ENCODE data around the gene IZUMO1R. TPM values are rescaled to one million over a fixed set of nuclear protein-coding genes. Genes with fewer than 3 reads are reported as not detected.
A peak's percentile ranks its signal among the peaks of the same experiment; 100 is the strongest.

IZUMO1R gene
- total and polyA plus RNA-seq, 9 donors, result 0.52 TPM; not detected in 8

DNA sequence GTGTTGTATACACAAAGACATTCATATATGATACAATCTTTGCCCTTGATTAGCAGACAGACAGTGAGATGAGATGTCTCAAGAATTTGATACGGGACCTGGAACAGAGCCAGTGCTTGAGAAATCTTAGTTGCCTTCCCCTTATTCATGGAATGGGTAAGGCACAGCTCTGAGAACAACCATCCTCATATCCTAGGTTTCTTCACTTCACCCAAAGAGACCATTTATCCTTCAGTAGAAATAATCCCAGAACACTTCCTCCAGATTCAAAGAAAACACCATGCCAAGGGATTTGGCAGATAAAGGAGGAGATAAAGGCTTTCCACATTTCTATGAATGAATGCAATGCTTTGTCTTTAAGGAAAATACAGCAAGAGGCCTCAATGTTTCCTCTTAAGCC is 8.8 kb upstream of the IZUMO1R start:
- H3K27me3 ChIP-seq, result no peaks in the 10 kb centered on the region
- no peak for DNase-seq
- intact Hi-C loops (cut with DNase I), result no loop called here
- WGBS, 3 donors, result 55 to 59% (median 58%) methylated on average over 1 of the region's 1 CpG
- no peaks in the 10 kb centered on the region for H3K4me1 ChIP-seq (ENCODE audit: insufficient read depth)
- H3K27ac ChIP-seq, result no peak overlapping the region
- TF ChIP-seq EP300 (IDR thresholded peaks at IDR 0.05), result no peak
- TF ChIP-seq POLR2A (IDR thresholded peaks at IDR 0.05), result no peak
- TF ChIP-seq, protein P1, sequence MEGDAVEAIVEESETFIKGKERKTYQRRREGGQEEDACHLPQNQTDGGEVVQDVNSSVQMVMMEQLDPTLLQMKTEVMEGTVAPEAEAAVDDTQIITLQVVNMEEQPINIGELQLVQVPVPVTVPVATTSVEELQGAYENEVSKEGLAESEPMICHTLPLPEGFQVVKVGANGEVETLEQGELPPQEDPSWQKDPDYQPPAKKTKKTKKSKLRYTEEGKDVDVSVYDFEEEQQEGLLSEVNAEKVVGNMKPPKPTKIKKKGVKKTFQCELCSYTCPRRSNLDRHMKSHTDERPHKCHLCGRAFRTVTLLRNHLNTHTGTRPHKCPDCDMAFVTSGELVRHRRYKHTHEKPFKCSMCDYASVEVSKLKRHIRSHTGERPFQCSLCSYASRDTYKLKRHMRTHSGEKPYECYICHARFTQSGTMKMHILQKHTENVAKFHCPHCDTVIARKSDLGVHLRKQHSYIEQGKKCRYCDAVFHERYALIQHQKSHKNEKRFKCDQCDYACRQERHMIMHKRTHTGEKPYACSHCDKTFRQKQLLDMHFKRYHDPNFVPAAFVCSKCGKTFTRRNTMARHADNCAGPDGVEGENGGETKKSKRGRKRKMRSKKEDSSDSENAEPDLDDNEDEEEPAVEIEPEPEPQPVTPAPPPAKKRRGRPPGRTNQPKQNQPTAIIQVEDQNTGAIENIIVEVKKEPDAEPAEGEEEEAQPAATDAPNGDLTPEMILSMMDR (IDR thresholded peaks at IDR 0.05), result no peak
- H3K36me3 ChIP-seq, result no peaks in the 10 kb centered on the region
- H3K4me3 ChIP-seq, result no peak overlapping the region
- no peaks in the 10 kb centered on the region for H3K9me3 ChIP-seq

DNA sequence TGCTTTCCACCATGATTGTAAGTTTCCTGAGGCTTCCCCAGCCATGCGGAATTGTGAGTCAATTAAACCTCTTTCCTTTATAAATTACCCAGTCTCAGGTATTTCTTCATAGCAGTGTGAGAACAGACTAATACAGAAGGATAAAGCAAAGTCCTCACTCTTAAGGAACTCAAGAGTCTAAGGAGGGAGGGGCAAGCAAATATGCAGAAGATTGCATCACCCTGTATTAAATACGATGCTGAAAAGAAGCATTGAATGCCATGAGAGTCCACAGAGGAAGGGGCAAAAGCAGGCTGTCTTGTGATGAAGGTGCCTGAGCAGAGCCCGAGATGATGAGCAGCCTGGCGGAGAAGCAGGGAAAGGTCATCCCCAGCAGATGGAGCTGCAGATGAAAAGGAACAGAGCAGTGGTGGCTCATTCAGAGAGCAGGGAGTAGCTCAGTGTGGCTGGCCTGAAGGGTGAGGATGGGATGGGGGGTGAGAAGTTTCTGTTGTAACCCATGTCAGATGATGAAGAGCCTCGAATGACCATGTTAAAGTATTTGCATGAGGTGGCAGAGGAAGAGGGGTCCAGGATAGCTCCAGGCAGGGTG is 6.3 kb upstream of the IZUMO1R start:
- DNase-seq, result no peak
- H3K9me3 ChIP-seq, result no peaks in the 10 kb centered on the region
- no peaks in the 10 kb centered on the region for H3K27me3 ChIP-seq
- no peak for TF ChIP-seq POLR2A (IDR thresholded peaks at IDR 0.05)
- TF ChIP-seq, protein P1 (IDR thresholded peaks at IDR 0.05), result no peak
- no peak for TF ChIP-seq EP300 (IDR thresholded peaks at IDR 0.05)
- no peak overlapping the region for H3K4me3 ChIP-seq
- no peaks in the 10 kb centered on the region for H3K36me3 ChIP-seq
- H3K27ac ChIP-seq, result no peak overlapping the region
- WGBS, 3 donors, result 82 to 87% (median 87%) methylated on average over 5 of the region's 5 CpGs
- intact Hi-C loops (cut with DNase I), result no loop called here
- H3K4me1 ChIP-seq (ENCODE audit: insufficient read depth), result no peaks in the 10 kb centered on the region

DNA sequence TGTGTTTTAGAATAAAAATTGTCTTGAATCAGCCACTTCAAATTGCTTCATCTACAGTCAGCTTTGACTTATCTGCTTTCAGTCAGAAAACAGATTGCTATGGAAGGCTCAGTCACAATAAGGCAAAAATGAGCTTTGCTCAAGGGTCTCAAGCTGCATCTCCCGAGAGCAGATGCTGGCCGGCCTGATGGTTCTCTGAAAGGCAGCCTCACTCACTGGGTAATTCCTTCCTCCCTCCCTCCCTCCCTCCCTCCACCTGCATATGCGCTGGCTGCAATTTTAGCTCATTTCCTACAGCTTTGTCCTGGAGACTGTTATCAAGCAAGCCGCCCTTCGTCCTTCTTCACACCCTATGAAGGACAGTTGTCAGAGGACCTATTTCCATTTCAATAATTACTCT is 1.6 kb upstream of the IZUMO1R start:
- WGBS, 3 donors, result 58 to 76% (median 71%) methylated on average over 5 of the region's 5 CpGs
- Histone ChIP-seq H3K4me3 (no peak overlapping the region), H3K9me3 (no peaks in the 10 kb centered on the region), H3K36me3 (no peaks in the 10 kb centered on the region), H3K27me3 (no peaks in the 10 kb centered on the region), H3K27ac (no peak overlapping the region), H3K4me1 (ENCODE audit: insufficient read depth) (peaks cover 4% of the 10 kb centered on the region)
- DNase-seq, result no peak
- intact Hi-C loops (cut with DNase I), result no loop called here
- TF ChIP-seq, protein P1 (IDR thresholded peaks at IDR 0.05), result no peak
- no peak for TF ChIP-seq EP300 (IDR thresholded peaks at IDR 0.05)
- TF ChIP-seq POLR2A (IDR thresholded peaks at IDR 0.05), result no peak

DNA sequence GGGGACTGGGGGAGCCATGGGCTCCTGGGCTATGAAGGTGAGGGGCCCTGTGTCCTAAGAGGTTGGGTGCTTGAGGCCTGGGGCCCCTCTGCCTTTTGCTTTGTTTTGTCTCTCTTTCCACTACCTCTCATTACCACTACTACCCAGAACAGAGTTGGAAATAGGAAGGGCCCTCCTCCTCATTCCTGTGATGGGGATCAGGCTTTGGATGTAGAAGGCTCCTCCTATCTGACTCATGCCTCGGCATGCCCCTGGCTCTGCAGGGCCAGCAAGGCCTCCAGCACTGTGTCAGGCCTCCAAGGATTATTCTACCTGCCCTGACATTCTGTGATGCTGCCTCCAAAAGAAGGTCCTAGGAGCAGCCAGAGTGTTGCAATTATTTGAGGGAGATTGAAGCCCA is 766 bp downstream of the IZUMO1R start:
- no peaks in the 10 kb centered on the region for H3K36me3 ChIP-seq
- no peak overlapping the region for H3K4me3 ChIP-seq
- 18 to 33% (median 21%) methylated on average over 1 of the region's 1 CpG for WGBS, 3 donors
- intact Hi-C loops (cut with DNase I), result no loop called here
- no peaks in the 10 kb centered on the region for H3K9me3 ChIP-seq
- peak overlapping the region in 1 of 2 donors; percentile 26 for H3K27ac ChIP-seq
- TF ChIP-seq POLR2A (IDR thresholded peaks at IDR 0.05), result no peak
- TF ChIP-seq, protein P1 (IDR thresholded peaks at IDR 0.05), result no peak
- no peak for TF ChIP-seq EP300 (IDR thresholded peaks at IDR 0.05)
- DNase-seq, result peak in 1 of 5 donors; percentile 40
- peaks cover 4% of the 10 kb centered on the region for H3K4me1 ChIP-seq (ENCODE audit: insufficient read depth)
- H3K27me3 ChIP-seq, result no peaks in the 10 kb centered on the region

All from ovary (tissue), 9 donors.